ENCODE measurements around the gene SH3GLB2. TPM values are rescaled to one million over a fixed set of nuclear protein-coding genes. Genes with fewer than 3 reads are reported as not detected.

SH3GLB2 gene
- total RNA-seq, 4 donors from 2014 or later = 156 to 218 (median 183) TPM

GRCh38 chr9:129042016-129042415, 13.9 kb upstream of the SH3GLB2 start:
- Histone ChIP-seq H3K27ac (no peak overlapping the region), H3K27me3 (no peaks in the 10 kb centered on the region), H3K4me1 (peaks cover 0 to 24% (median 9%) of the 10 kb centered on the region in 4 donors), H3K4me3 (no peak overlapping the region), H3K9me3 (no peaks in the 10 kb centered on the region), H3K36me3 (peaks cover 0 to 67% (median 0%) of the 10 kb centered on the region in 3 donors)
- TF ChIP-seq POLR2A (IDR thresholded peaks at IDR 0.05) (no peak), CTCF (IDR thresholded peaks at IDR 0.05) (no peak)
- no peak for DNase-seq

GRCh38 chr9:129040113-129040643, 12.0 kb upstream of the SH3GLB2 start:
- no peak overlapping the region for H3K4me3 ChIP-seq
- H3K9me3 ChIP-seq = no peaks in the 10 kb centered on the region
- peaks cover 0 to 54% (median 0%) of the 10 kb centered on the region in 3 donors for H3K36me3 ChIP-seq
- DNase-seq = no peak
- H3K27ac ChIP-seq = no peak overlapping the region
- peaks cover 0 to 24% (median 12%) of the 10 kb centered on the region in 4 donors for H3K4me1 ChIP-seq
- no peaks in the 10 kb centered on the region for H3K27me3 ChIP-seq
- TF ChIP-seq POLR2A (IDR thresholded peaks at IDR 0.05) (no peak), CTCF (IDR thresholded peaks at IDR 0.05) (no peak)

- Histone ChIP-seq H3K27ac (peak overlapping the region; percentile 38 to 89 (median 71)), H3K27me3 (no peaks in the 10 kb centered on the region), H3K36me3 (peaks cover 0 to 35% (median 0%) of the 10 kb centered on the region in 3 donors), H3K4me1 (peaks cover 0 to 24% (median 12%) of the 10 kb centered on the region in 4 donors), H3K9me3 (no peaks in the 10 kb centered on the region), H3K4me3 (peak overlapping the region in 2 of 4 donors; percentile 90 to 91)
- no peak for DNase-seq
- peak in 1 of 2 donors; percentile 54 for TF ChIP-seq POLR2A (IDR thresholded peaks at IDR 0.05)
- TF ChIP-seq CTCF (IDR thresholded peaks at IDR 0.05) = no peak
Observed at GRCh38 chr9:129038109-129038852, 10.2 kb upstream of the SH3GLB2 start.

GRCh38 chr9:129037767-129038098, 9.6 kb upstream of the SH3GLB2 start:
- Histone ChIP-seq H3K27me3 (no peaks in the 10 kb centered on the region), H3K36me3 (peaks cover 0 to 30% (median 0%) of the 10 kb centered on the region in 3 donors), H3K4me3 (peak overlapping the region; percentile 70 to 96 (median 90)), H3K27ac (peak overlapping the region; percentile 38 to 89 (median 71)), H3K4me1 (peaks cover 0 to 24% (median 12%) of the 10 kb centered on the region in 4 donors), H3K9me3 (no peaks in the 10 kb centered on the region)
- DNase-seq = no peak
- no peak for TF ChIP-seq POLR2A (IDR thresholded peaks at IDR 0.05)

- Histone ChIP-seq H3K9me3 (no peaks in the 10 kb centered on the region), H3K27me3 (no peaks in the 10 kb centered on the region), H3K4me1 (peaks cover 0 to 24% (median 12%) of the 10 kb centered on the region in 4 donors), H3K27ac (peak overlapping the region; percentile 62 to 89 (median 83)), H3K4me3 (peak overlapping the region; percentile 70 to 96 (median 90)), H3K36me3 (peaks cover 0 to 24% (median 0%) of the 10 kb centered on the region in 3 donors)
- TF ChIP-seq POLR2A (IDR thresholded peaks at IDR 0.05) = no peak
- TF ChIP-seq CTCF (IDR thresholded peaks at IDR 0.05) = no peak
- DNase-seq = no peak
Observed at GRCh38 chr9:129036923-129037766, 9.0 kb upstream of the SH3GLB2 start.
